Skin of body (tissue), 2 donors: ENCODE data around the gene SLC12A4. TPM values are rescaled to one million over a fixed set of nuclear protein-coding genes. Genes with fewer than 3 reads are reported as not detected.
A peak's percentile ranks its signal among the peaks of the same experiment; 100 is the strongest.
"Not testable (repeated sequence)": the region's sequence is repeated elsewhere in the genome, so short reads cannot be mapped to it uniquely, and the experiment has no call there.

Source experiments
- DNase-seq: peaks from one replicate; lab custom pipeline; 2025; lab: John Stamatoyannopoulos, UW
- total RNA-seq: library from RNA; depleted of rRNA; stranded (reverse); fragments of >200 nt; gene quantifications from one replicate; pipeline ENCODE4 v1.2.3, GENCODE V29; 2014

Gene SLC12A4
- total RNA-seq, 1 donor from 2014 or later: 38.1 TPM

GRCh38 chr16:67942510-67943255 is 25.8 kb downstream of the SLC12A4 start:
- DNase-seq: no peak

- DNase-seq: no peak
Measured at GRCh38 chr16:67942200-67942509, 26.3 kb downstream of the SLC12A4 start.

GRCh38 chr16:67941469-67942199 is 26.8 kb downstream of the SLC12A4 start:
- DNase-seq: no peak

- DNase-seq: no peak
Measured at GRCh38 chr16:67940446-67941089, 27.9 kb downstream of the SLC12A4 start.

- no peak for DNase-seq
Measured at GRCh38 chr16:67939507-67940445, 28.7 kb downstream of the SLC12A4 start.

- DNase-seq: not testable (repeated sequence)
Measured at GRCh38 chr16:67937713-67938112, 30.7 kb downstream of the SLC12A4 start.

GRCh38 chr16:67936880-67937605 is 31.4 kb downstream of the SLC12A4 start:
- peak; percentile 45 for DNase-seq

- no peak for DNase-seq
Measured at GRCh38 chr16:67936124-67936879, 32.1 kb downstream of the SLC12A4 start, which contains the start of gene PSMB10. Gene PSMB10 (minus strand): TSS chr16:67936850. CDS start chr16:67936749, 101 bp downstream.

- peak; percentile 76 for DNase-seq
Measured at GRCh38 chr16:67935402-67936123, 32.9 kb downstream of the SLC12A4 start.

- DNase-seq: no peak
Measured at GRCh38 chr16:67935101-67935401, 33.4 kb downstream of the SLC12A4 start.

- DNase-seq: no peak
Measured at GRCh38 chr16:67934306-67935100, 33.9 kb downstream of the SLC12A4 start.

- no peak for DNase-seq
Measured at GRCh38 chr16:67933805-67934204, 34.6 kb downstream of the SLC12A4 start.

- no peak for DNase-seq
Measured at GRCh38 chr16:67932462-67932840, 36.0 kb downstream of the SLC12A4 start.

- DNase-seq: no peak
Measured at GRCh38 chr16:67931712-67932461, 36.5 kb downstream of the SLC12A4 start, which contains the start of gene CTRL. Gene CTRL (minus strand): TSS chr16:67931862. CDS start chr16:67931852, 10 bp downstream.

GRCh38 chr16:67930678-67931211 is 37.7 kb downstream of the SLC12A4 start:
- DNase-seq: no peak

GRCh38 chr16:67930191-67930590 is 38.2 kb downstream of the SLC12A4 start:
- no peak for DNase-seq
